Skin epidermis (tissue), 12 donors: Measurements from ENCODE around the gene ITGAE.
"Not testable (repeated sequence)": the region's sequence is repeated elsewhere in the genome, so short reads cannot be mapped to it uniquely, and the experiment has no call there.

Experiments used
- H3K27ac ChIP-seq, 21 experiments: fragments of 200-600 bp; sonication (generic) in 11 of 21; one replicate each; pipeline ENCODE4 v1.5.0; 2020; ENCODE audit warnings: mild to moderate bottlenecking in 3 of 21, inconsistent platforms in 2 of 21, moderate library complexity in 2 of 21
- H3K4me3 ChIP-seq, 7 experiments: fragments of 200-600 bp; sonication (generic) in 2 of 7; one replicate each; pipeline ENCODE4 v1.5.0; 2020; ENCODE audit warnings: inconsistent platforms in 2 of 7, mild to moderate bottlenecking in 2 of 7, moderate library complexity in 1 of 7

Gene ITGAE

DNA sequence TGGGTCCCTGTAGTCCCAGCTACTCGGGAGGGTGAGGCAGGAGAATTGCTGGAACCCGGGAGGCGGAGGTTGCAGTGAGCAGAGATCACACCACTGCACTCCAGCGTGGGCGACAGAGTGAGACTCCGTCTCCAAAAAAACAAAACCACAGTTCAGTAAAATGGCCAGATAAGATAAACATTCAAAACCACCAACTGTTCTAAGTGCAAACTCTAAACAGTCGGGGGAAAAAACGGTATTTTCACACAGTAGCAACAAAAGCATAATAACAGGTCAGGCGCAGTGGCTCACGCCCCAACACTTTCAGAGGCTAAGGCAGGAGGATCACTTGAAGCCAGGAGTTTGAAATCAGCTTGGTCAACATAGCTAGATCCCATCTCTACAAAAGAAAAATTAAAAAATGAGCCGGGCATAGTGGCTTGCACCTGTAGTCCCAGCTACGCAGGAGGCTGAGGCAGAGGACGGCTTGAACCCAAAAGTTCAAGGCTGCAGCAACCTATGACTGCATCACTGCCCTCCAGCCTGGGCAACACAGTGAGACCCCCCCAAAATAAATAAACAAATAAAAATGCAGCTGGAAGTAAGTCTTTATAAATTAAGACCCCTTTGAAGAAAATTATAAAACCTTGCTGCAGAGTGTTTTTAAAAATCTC lies 88.1 kb downstream of the ITGAE start:
- H3K27ac ChIP-seq, result no peak overlapping the region
- H3K4me3 ChIP-seq, result no peak overlapping the region

DNA sequence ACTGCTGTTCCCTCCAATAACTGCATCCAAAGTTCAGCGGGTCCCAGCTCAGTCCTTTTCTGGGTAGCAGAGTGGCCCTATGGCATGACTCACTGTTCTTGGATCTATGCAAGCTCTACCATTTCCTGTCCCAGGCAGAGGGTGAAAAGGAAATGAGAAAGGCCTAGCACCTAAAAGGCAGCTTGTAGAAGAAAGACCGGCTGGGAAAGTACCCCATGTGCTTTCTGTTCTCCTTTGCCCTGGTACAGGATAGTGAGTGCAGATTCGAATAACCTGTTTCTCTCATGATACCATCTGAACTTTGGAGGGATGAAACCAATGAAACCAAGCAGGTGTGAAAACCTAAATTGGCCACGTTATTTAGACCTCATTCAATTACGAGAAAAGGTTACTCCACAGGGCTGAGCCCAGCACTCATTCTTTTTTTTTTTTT lies 90.0 kb downstream of the ITGAE start:
- H3K27ac ChIP-seq, result peak overlapping the region in 8 of 21 experiments; percentile 24 to 79 (median 55)

DNA sequence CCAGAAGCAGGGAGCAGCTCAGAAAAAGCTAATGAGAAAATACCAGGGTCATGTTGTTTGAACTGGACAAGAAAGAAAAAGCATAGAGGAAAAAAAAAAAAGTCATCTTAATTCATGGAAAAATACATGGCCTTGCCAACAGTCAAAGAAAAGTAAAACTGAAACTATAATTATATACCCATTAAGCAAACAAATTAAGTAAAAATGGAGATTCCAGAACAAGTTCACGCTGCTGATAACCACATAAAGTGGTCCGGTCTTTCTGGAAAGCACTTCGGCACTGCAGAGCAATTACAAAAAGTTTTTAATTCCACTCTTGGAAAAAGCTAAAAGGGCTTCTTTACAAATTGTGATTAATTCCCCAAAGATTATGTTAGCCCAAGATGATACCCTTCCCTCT lies 92.6 kb downstream of the ITGAE start:
- peak overlapping the region in 1 of 21 experiments; percentile 25 for H3K27ac ChIP-seq
- no peak overlapping the region for H3K4me3 ChIP-seq

More for the DNA sequence above, 90.0 kb downstream of the ITGAE start:
- no peak overlapping the region for H3K4me3 ChIP-seq

DNA sequence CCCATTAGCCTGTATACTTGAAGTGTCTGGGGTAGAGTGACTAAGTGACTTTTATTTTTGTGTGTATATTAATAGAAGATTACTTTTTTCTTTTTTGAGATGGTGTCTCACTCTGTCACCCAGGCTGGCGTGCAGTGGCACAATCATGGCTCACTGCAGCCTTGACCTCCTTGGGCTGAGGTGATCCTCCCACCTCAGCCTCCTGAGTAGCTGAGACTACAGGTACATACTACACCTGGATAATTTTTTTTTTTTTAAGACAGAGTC lies 95.3 kb downstream of the ITGAE start:
- H3K27ac ChIP-seq, H3K4me3 ChIP-seq: not testable (repeated sequence)

DNA sequence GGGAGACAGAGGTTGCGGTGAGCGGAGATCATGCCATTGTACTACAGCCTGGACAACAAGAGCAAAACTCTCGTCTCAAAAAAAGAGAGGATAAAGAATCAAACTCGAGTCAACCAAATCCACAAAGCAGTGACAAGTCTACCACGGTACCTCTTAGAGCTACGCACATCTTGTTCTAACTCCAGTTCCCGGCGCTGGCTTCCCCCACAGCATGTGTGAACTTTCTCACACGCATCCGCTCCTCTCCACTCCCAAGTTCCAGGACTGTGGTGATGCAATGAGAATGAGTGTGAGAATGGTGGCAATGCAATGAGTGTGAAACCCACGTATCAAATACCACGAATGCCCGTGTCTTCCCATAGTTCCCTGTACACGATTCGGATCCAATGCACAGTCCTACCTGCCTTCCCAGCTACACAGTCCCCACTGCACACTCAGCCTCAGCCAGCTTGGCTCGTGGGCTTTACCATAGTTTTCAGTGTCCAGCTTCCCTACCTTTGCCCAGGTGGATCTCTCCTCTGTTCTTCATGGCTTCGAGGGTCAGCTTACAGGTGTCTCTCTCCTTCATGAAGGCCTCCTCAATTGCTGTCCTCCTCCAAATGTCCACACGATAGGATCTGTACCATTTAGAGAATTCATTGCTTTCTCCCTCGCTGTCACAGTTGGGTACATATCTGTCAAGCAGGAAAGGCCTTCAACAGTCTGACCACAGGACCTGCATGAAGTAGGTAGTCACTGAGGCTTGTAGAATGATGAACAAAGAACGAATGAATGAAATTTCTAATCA lies 95.9 kb downstream of the ITGAE start:
- Histone ChIP-seq H3K4me3 (no peak overlapping the region), H3K27ac (no peak overlapping the region)

DNA sequence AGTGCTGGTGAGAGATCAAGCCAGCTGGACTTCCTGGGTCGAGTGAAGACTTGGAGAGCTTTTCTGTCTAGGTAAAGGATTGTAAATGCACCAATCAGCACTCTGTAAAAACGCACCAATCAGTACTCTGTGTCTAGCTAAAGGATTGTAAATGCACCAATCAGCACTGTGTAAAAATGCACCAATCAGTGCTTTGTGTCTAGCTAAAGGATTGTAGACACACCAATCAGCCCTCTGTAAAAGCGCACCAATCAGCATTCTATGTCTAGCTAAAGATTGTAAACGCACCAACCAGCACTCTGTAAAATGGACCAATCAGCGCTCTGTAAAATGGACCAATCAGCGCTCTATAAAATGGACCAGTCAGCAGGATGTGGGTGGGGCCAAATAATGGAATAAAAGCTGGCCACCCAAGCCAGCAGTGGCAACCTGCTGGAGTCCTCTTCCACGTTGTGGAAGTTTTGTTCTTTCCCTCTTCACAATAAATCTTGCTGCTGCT lies 98.9 kb downstream of the ITGAE start:
- H3K27ac ChIP-seq, H3K4me3 ChIP-seq: not testable (repeated sequence)

DNA sequence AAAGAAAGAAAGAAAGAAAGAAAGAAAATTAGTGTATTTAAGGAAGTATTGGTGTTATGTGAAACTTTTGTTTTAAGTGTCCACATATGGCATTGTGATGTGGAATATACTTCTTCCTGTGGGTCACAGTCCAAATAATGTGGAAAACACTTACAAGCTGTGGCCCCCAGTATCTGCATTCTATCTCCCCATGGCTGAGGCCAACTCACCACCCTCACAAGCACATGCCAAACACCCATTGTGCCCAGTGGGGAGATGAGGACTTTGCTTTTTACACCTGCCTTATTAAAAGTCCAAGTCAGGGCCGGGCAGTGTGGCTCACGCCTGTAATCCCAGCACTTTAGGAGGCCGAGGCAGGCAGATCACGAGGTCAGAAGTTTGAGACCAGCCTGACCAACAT lies 101.0 kb downstream of the ITGAE start:
- Histone ChIP-seq H3K27ac (no peak overlapping the region), H3K4me3 (no peak overlapping the region)

DNA sequence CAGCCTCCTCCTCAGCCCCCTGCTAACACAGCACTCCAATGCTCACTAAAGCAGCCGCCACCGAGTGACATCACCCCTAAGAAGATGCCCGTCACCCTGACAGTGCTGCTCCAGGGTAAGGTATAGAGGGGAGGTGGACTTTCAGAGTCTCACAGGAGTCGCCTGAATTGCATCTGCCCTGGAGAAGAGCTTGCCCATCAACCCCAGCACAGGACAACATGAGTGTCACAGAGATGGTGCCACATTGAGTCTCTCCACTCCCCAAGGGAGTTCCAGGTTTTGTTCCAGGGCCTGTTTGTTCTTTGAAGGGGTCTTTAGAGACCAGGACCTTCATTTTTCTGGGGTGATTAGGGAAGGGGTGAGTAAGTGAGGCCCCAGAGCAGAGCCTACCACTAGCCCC lies 102.8 kb downstream of the ITGAE start:
- Histone ChIP-seq H3K4me3 (no peak overlapping the region), H3K27ac (no peak overlapping the region)

DNA sequence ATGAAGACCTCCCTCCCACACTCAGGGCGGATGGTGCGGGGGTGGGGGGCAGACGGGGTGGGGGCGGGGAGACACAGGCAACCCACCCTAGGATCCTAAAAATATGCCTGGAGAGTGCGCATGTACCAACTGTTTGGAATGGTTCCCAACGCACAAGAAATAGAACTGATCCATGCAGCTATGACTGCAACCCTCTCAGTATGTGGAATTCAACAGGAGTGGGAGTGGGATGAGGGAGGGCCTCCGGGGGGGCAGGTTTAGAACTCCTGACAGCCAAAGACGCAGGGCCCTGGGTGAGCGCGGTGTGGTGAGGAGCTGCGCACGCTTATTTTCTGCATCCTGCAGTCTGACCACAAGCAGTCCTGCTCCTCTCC lies 103.9 kb downstream of the ITGAE start:
- no peak overlapping the region for H3K4me3 ChIP-seq

DNA sequence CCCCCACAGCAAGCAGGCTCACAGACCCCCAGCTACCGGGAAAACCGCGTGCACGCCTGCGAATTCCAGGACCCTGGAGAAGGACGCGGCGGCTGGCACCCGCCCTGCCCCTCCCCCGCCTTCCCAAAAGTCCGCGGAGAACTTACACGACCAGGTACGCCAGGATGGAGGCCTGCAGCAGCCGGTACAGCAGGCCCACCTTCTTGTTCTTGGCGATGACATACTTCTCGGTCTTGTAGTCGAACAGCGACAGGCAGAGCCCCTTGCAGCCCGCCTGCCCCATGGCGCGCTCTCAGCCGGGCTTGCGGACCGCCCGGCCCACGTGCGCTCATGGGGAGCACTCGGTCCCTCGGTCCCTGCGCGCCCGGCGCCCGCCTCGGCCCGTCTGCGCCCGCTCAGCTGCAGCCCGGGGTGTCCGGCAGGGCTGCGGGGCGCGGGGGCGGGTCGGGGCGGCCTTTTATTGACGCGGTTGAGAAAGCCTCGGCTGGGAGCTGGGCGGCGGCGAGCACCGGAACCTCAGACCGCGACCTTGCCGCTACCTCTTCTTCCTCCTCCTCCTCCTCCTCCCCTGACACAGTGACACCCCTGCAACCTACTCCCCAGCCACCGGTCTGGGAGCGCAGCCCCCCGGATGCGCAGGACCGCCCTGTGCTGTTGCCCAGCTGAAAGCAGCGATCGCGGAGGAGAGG lies 105.1 kb downstream of the ITGAE start, which contains the start of gene P2RX5:
Gene P2RX5 (minus strand): TSS at position 433 of the 689 bp plus-strand sequence. CDS start 150 bp downstream, at position 283.
- peak within 1 kb of the TSS in 6 of 21 experiments; percentile 24 to 67 (median 30) for H3K27ac ChIP-seq
- H3K4me3 ChIP-seq, result peak within 1 kb of the TSS; percentile 26 to 47 (median 40)

More for the DNA sequence above, 103.9 kb downstream of the ITGAE start:
- no peak overlapping the region for H3K27ac ChIP-seq

DNA sequence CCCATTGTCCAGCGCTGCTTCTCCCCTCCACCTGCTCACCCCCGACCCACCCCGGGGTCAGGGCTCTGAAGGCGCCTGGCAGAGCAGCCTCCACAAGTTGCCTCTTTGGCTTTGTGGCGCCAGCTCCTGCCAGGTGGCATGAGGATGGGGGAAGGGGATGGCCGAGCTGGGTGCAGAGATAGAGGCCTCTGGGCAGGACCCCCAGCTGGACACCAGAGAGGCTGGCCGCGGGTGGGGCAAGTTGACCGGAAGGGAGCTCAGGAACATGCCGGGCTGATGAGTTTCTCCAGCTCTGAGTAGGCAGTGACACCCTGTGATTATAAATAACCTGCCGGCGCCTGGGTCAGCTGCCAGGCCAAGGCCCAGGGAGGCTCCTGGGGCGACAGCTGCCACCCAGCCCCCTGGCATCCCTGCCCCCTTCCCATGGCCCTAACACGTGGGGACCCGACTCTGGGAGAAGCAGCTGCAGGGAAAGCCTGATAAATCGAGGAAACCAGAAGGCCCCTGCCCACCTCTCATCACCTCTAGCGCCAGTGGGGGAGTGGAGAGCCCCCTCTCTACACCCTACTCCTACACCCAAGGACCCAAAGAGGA lies 105.8 kb downstream of the ITGAE start:
- peak overlapping the region in 6 of 21 experiments; percentile 24 to 67 (median 30) for H3K27ac ChIP-seq
- peak overlapping the region; percentile 26 to 47 (median 40) for H3K4me3 ChIP-seq

DNA sequence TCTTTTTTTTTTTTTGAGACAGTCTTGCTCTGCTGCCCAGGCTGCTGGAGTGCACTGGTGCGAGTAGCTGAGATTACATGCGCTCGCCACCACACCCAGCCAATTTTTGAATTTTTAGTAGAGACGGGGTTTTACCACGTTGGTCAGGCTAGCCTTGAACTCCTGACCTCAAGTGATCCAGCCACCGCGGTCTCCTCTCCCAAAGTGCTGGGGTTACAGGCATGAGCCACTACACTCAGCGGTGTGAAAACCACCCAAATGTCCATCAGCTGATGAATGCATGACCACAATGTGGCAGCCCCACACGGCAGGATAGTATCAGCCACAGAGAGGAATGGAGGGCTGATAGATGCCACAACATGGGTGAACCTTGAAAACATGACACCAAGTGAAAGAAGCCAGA lies 107.2 kb downstream of the ITGAE start:
- H3K27ac ChIP-seq, result no peak overlapping the region
- H3K4me3 ChIP-seq, result no peak overlapping the region

DNA sequence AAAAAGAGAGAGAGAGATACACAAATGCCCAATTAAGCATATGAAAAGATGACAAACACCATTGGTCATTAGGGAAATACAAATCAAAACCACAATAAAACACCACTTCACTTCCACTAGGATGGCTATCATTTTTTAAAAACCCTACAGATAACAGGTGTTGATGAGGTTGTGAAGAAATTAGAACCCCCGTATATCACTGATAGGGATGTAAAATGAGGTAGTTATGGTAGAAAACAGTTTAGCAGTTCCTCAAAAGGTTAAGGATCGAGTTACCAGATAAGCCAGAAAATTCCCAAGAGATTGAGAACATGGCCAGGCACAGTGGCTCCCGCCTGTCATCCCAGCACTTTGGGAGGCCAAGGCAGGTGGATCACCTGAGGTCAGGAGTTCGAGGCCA lies 107.8 kb downstream of the ITGAE start:
- no peak overlapping the region for H3K4me3 ChIP-seq
- H3K27ac ChIP-seq, result no peak overlapping the region

DNA sequence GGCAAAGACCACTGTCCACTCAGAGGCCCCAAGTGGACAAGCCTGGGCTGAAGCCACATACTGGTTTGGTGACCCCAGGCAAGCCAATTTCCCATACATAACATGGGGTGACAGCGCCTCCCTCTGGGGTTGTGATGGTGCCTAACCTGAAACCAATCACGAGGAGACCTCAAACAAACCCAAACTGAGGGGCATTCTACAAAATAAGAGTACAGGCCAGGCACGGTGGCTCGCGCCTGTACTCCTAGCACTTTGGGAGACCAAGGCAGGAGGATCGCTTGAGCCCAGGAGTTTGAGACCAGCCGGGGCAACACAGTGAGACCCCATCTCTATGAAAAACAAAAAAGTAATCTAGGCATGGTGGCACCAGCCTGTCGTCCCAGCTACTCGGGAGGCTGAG lies 108.6 kb downstream of the ITGAE start:
- Histone ChIP-seq H3K4me3 (no peak overlapping the region), H3K27ac (no peak overlapping the region)

DNA sequence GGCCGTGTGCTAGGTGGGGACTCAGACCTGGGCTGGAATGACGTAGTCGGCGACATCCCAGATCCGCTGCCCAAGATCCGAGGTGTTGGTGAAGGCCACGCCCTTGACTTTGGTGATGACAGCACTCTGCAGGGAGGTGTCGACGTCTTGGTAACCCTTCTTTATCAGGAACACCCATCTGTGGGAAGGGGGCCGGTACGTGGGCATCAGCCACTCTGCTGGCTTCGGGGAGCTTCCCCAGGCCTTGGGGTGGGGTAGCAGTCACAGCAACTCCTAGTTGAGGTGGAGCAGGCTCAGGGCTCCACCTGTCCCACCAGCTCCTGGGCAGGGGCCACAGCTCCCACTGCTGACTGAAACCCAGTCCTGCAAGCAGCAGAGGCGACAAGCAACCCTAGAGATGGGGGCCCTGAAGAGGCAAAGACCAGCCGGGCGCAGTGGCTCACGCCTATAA lies 109.3 kb downstream of the ITGAE start:
- no peak overlapping the region for H3K27ac ChIP-seq

DNA sequence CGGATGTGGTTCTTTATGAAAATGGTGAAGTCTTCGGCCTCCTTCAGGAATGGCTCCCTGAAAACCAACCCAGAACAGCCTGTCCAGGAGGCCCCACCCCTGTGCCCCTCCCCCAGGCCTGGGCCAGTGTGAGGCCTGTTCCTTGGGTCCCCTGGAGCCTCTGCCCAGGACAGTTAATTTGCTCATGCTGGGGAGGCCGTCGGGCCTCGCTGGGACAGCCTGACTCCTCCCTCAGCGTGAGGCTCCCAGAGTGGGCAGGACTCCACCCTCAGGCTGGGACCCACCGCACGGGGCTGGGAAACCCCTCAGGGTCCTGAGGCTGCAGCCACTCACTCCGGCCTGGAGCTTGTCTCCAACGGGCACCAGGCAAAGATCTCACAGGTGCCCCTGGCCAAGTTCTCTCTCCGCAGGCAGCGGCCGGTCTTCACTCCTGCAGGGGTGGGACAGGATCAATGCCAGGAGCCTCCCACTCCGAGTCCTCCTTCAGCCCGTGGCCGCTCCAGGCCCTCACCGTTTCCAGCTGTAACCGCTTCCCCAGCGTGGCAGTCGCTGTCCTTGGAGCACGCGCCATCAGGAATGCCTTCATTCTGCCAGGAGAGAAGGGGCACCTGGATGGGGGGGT lies 110.8 kb downstream of the ITGAE start:
- no peak overlapping the region for H3K27ac ChIP-seq
- H3K4me3 ChIP-seq, result no peak overlapping the region

More for the DNA sequence above, 109.3 kb downstream of the ITGAE start:
- no peak overlapping the region for H3K4me3 ChIP-seq

DNA sequence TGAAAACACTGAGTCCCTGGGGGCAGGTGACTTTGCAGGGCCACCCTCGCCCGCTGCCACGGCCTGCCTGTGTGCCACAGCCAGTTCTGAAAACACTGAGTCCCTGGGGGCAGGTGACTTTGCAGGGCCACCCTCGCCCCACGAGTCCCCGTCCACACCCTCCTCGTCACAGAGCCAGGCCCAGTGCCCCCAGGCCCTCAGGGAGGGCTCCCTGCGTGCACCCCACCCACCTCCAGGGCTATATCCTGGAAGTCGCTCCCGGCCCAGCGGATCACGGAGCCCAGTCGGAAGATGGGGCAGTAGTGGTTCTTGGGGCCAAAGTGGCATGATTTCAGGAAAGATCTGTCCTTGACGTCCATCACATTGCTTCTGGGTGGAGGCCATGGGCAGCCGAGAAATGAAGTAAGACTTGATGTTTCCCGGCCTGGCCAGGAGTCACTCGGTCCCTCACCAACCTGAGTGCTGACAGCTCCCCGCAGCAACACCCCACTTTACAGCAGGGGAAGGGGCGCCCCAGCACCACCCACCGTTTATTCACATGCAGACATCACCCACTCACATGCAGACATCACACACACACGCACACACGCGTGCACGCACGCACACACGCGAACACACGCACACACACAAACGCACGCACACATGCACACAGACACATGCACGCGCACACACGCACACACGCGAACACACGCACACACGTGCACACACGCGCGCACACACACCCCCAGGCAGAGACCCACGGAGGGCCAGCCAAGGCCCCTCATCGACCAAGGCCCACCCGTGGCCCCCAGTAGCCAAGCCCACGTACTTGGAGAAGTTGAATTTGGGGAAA lies 111.5 kb downstream of the ITGAE start:
- H3K4me3 ChIP-seq, result no peak overlapping the region
- no peak overlapping the region for H3K27ac ChIP-seq

DNA sequence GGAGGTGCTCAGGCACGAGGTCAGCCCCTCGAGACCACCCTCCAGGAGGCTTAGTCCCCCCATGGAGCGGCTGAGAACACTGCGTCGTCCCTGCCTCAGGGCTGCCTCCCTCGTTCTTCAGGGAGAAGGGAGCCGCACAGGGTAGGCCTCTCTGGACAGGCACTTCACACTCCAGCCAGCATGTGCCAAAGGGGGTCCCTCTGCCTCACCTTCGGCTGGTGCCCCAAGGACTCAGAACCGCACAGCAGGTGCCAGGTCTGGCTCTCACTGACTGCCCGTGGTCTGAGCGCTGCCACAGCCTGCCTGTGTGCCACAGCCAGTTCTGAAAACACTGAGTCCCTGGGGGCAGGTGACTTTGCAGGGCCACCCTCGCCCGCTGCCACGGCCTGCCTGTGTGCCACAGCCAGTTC lies 112.1 kb downstream of the ITGAE start:
- H3K4me3 ChIP-seq, result no peak overlapping the region
- H3K27ac ChIP-seq, result no peak overlapping the region

DNA sequence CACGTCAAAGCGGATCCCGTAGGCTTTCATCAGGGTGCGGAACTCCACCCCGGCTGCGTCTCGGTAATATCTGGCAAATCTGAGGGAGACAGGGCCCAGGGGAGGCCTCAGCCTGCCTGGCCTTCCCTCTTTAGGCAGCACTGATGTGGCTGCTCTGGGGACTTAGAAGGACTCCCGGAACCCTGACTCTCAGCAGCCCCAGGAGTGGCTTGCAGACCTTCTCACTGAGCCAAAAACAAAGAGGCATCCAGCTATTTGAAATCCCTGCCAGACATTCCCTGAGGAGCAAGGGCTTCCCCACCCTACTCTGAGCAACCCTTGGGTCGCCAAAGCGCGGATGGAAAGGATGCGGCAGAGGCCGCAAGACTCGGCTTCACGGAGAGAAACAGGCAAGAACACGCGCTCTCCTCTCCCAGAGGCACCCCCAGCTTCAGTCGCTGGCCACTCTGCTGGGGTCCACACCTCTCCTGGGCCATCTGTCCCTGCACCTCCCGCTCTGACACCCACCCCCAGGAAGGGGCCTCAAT lies 112.9 kb downstream of the ITGAE start:
- no peak overlapping the region for H3K4me3 ChIP-seq
- H3K27ac ChIP-seq, result no peak overlapping the region
